Measurements from ENCODE around the gene CPED1.

- no peak for TF ChIP-seq BACH2 (CRISPR knock-in tag; IDR thresholded peaks at IDR 0.05; ENCODE audit: borderline replicate concordance)
- no peak for TF ChIP-seq TSHZ2 (CRISPR knock-in tag; IDR thresholded peaks at IDR 0.05)
- no peak for TF ChIP-seq ZNF8 (CRISPR knock-in tag; IDR thresholded peaks at IDR 0.05)
- TF ChIP-seq ARNTL (CRISPR knock-in tag; IDR thresholded peaks at IDR 0.05; ENCODE audit: borderline replicate concordance, low read depth): no peak
Measured at GRCh38 chr7:120959929-120960484, 28.5 kb upstream of the CPED1 start.

Measured in SK-N-SH treated with all-trans-retinoic acid at 6 μM for 48 hours (cell line).